Smooth muscle cell (in vitro differentiated cells): ENCODE measurements around the gene PKMYT1. TPM values are rescaled to one million over a fixed set of nuclear protein-coding genes. Genes with fewer than 3 reads are reported as not detected.

Experiments used
- DNase-seq: peaks from one replicate; lab custom pipeline; 2025; ENCODE audit not compliant: unreplicated experiment; lab: John Stamatoyannopoulos, UW
- H2AFZ ChIP-seq: fragments of 200-600 bp; sonication (generic); 2 replicates; pipeline ENCODE4 v1.6.0; 2016; ENCODE audit warnings: antibody characterized with exemption, low read depth, mild to moderate bottlenecking
- H3F3A ChIP-seq: fragments of 200-600 bp; sonication (generic); 2 replicates; pipeline ENCODE4 v1.6.0; 2017; ENCODE audit warnings: antibody characterized with exemption, low read depth
- H3K27ac ChIP-seq: fragments of 200-600 bp; sonication (generic); 2 replicates; pipeline ENCODE4 v1.5.1; 2016; ENCODE audit warnings: low read depth, mild to moderate bottlenecking
- H3K27me3 ChIP-seq: fragments of 200-600 bp; sonication (generic); 2 replicates; pipeline ENCODE4 v1.6.1; 2016; ENCODE audit warnings: low read depth, mild to moderate bottlenecking
- H3K36me3 ChIP-seq: fragments of 200-600 bp; sonication (generic); 2 replicates; pipeline ENCODE4 v1.5.1; 2016; ENCODE audit warnings: low read depth
- H3K4me1 ChIP-seq: fragments of 200-600 bp; sonication (generic); 2 replicates; pipeline ENCODE4 v1.5.1; 2016; ENCODE audit warnings: low read depth
- H3K4me2 ChIP-seq: fragments of 200-600 bp; sonication (generic); 2 replicates; pipeline ENCODE4 v1.6.0; 2016; ENCODE audit warnings: mild to moderate bottlenecking
- H3K4me3 ChIP-seq: fragments of 200-600 bp; sonication (generic); 2 replicates; pipeline ENCODE4 v1.5.1; 2016; ENCODE audit warnings: mild to moderate bottlenecking
- H3K79me2 ChIP-seq: fragments of 200-600 bp; sonication (generic); 2 replicates; pipeline ENCODE4 v1.6.0; 2016; ENCODE audit warnings: low read depth, mild to moderate bottlenecking
- H3K9ac ChIP-seq: fragments of 200-600 bp; sonication (generic); 2 replicates; pipeline ENCODE4 v1.6.0; 2016; ENCODE audit warnings: low read depth
- H3K9me3 ChIP-seq: fragments of 200-600 bp; sonication (generic); replicated peaks from 2 replicates; pipeline ENCODE4 v1.5.1; 2016; ENCODE audit warnings: low read depth
- H4K20me1 ChIP-seq: fragments of 200-600 bp; sonication (generic); 2 replicates; pipeline ENCODE4 v1.6.0; 2016; ENCODE audit warnings: low read depth
- CTCF ChIP-seq: fragments of 200-600 bp; sonication (generic); IDR thresholded peaks from 2 replicates; pipeline ENCODE4 v1.5.1; 2017; ENCODE audit warnings: borderline replicate concordance, mild to moderate bottlenecking, antibody characterized with exemption; ENCODE audit not compliant: insufficient read depth, poor library complexity, severe bottlenecking
- WGBS: methylation state at CpG from one replicate; pipeline ENCODE4 v1.1.7; 2016; ENCODE audit warnings: low lambda C conversion rate; 5-methylcytosine and 5-hydroxymethylcytosine counted together
- polyA plus RNA-seq: library from polyadenylated mRNA; unstranded; fragments of >200 nt; fragmentation: Nextera tagmentation; extraction: Ambion mirVana; gene quantifications from 2 replicates; pipeline ENCODE4 v1.2.1, GENCODE V29; 2016
- total RNA-seq: library from RNA; depleted of rRNA; stranded (reverse); fragments of >200 nt; gene quantifications from 2 replicates; pipeline ENCODE4 v1.2.3, GENCODE V29; 2014

PKMYT1 gene
- total and polyA plus RNA-seq, 2 experiments from 2014 or later = 13.8 to 32.6 TPM

- H3K36me3 ChIP-seq = no peaks in the 10 kb centered on the region
- H3K79me2 ChIP-seq = no peaks in the 10 kb centered on the region
- no peaks in the 10 kb centered on the region for H3F3A ChIP-seq
- peak; percentile 43 for DNase-seq
- H3K9me3 ChIP-seq = no peaks in the 10 kb centered on the region
- H3K9ac ChIP-seq = no peak overlapping the region
- H3K4me3 ChIP-seq = no peak overlapping the region
- TF ChIP-seq CTCF = peak; percentile 77
- H2AFZ ChIP-seq = no peak overlapping the region
- peaks cover 71% of the 10 kb centered on the region for H4K20me1 ChIP-seq
- H3K4me2 ChIP-seq = peak overlapping the region; percentile 67
- H3K27ac ChIP-seq = no peak overlapping the region
- 13% methylated on average over 46 of the region's 58 CpGs for WGBS
- H3K4me1 ChIP-seq = peaks cover 9% of the 10 kb centered on the region
- H3K27me3 ChIP-seq = peaks cover 18% of the 10 kb centered on the region
Measured at GRCh38 chr16:3027983-3028715, 47.9 kb upstream of the PKMYT1 start.

- H3K4me3 ChIP-seq = no peak overlapping the region
- DNase-seq = no peak
- H3F3A ChIP-seq = no peaks in the 10 kb centered on the region
- H3K79me2 ChIP-seq = no peaks in the 10 kb centered on the region
- H3K4me2 ChIP-seq = peak overlapping the region; percentile 67
- no peak overlapping the region for H3K27ac ChIP-seq
- H3K4me1 ChIP-seq = peaks cover 16% of the 10 kb centered on the region
- H3K27me3 ChIP-seq = peaks cover 11% of the 10 kb centered on the region
- TF ChIP-seq CTCF = no peak
- H4K20me1 ChIP-seq = peaks cover 71% of the 10 kb centered on the region
- no peaks in the 10 kb centered on the region for H3K36me3 ChIP-seq
- WGBS = 95% methylated on average over 8 of the region's 8 CpGs
- no peak overlapping the region for H3K9ac ChIP-seq
- no peaks in the 10 kb centered on the region for H3K9me3 ChIP-seq
- H2AFZ ChIP-seq = no peak overlapping the region
Measured at GRCh38 chr16:3027489-3027795, 47.2 kb upstream of the PKMYT1 start.

DNA sequence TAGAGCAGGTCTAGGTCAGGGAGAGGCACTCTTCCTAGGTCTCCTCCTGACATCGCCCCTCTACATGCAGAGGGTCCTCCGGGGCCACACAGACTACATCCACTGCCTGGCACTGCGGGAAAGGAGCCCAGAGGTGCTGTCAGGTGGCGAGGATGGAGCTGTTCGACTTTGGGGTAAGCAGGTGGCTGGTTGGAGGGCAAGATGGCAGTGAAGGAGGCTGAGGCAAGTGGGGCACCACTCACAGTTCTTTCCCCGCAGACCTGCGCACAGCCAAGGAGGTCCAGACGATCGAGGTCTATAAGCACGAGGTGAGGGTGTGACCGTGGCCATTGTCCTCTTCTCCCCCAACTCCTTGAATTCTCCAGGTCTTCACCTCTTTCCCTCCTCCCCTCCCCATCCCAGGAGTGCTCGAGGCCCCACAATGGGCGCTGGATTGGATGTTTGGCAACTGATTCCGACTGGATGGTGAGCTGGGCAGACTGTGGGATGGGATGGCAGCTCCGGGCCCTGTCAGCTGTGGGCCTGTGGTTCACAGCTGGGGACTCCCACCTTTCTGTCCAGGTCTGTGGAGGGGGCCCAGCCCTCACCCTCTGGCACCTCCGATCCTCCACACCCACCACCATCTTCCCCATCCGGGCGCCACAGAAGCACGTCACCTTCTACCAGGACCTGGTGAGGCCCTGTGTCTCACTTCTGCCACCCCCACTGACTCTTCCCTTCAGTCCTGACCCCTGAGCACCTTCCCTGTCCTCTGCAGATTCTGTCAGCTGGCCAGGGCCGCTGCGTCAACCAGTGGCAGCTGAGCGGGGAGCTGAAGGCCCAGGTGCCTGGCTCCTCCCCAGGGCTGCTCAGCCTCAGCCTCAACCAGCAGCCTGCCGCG, 46.6 kb upstream of the PKMYT1 start:
- TF ChIP-seq CTCF = no peak

More for the DNA sequence above, 46.6 kb upstream of the PKMYT1 start:
- peaks cover 74% of the 10 kb centered on the region for H4K20me1 ChIP-seq
- no peaks in the 10 kb centered on the region for H3K36me3 ChIP-seq
- no peak overlapping the region for H3K9ac ChIP-seq
- peak overlapping the region; percentile 67 for H3K4me2 ChIP-seq
- H3K79me2 ChIP-seq = no peaks in the 10 kb centered on the region
- H3F3A ChIP-seq = no peaks in the 10 kb centered on the region
- no peak overlapping the region for H3K4me3 ChIP-seq
- no peak for DNase-seq
- H3K4me1 ChIP-seq = peaks cover 21% of the 10 kb centered on the region
- H2AFZ ChIP-seq = no peak overlapping the region
- 99% methylated on average over 24 of the region's 24 CpGs for WGBS
- peaks cover 5% of the 10 kb centered on the region for H3K27me3 ChIP-seq
- no peaks in the 10 kb centered on the region for H3K9me3 ChIP-seq
- no peak overlapping the region for H3K27ac ChIP-seq
